CD4-positive, alpha-beta T cell treated with Interleukin-2 at 100 ng/mL for 4 hours (primary cell): ENCODE measurements around the gene OVOL3.
"Not testable (repeated sequence)": the region's sequence is repeated elsewhere in the genome, so short reads cannot be mapped to it uniquely, and the experiment has no call there.

Experiments
- DNase-seq: peaks from one replicate; pipeline ENCODE4 v3.0.0-alpha.2; 2020; ENCODE audit warnings: low spot score

The OVOL3 gene

GRCh38 chr19:36110487-36111199 is at the start of gene OVOL3:
Gene OVOL3 (plus strand): TSS chr19:36111143. CDS start chr19:36111203, 60 bp downstream.
- DNase-seq, result no peak

GRCh38 chr19:36061367-36061766 is 49.6 kb upstream of the OVOL3 start:
- DNase-seq, result no peak

DNA sequence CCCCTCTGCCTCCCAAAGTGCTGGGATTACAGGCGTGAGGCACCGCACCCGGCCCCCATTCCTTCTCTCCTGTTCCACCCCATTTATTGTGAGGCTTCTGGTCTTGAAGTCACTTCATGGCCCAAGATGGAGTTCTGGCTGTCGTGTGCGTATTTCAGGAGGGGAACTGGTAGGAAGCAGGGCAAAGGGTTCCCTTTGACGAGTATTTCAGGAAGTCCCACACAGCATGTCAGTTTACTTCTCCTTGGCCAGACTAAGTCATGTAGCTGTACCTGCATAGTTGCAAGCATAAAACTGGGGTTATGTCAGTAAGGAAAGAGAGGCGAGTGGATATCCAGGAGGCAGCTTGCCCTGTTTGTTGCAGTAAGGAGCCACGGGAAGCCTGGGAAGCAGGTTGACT is 46.1 kb upstream of the OVOL3 start:
- DNase-seq, result no peak

GRCh38 chr19:36067681-36068080 is 43.3 kb upstream of the OVOL3 start:
- no peak for DNase-seq

GRCh38 chr19:36068810-36069499 is 42.0 kb upstream of the OVOL3 start:
- DNase-seq, result not testable (repeated sequence)

GRCh38 chr19:36072081-36072480 is 38.9 kb upstream of the OVOL3 start:
- no peak for DNase-seq

- DNase-seq, result no peak
These were observed 37.6 kb upstream of the OVOL3 start for GRCh38 chr19:36073121-36073876.

- DNase-seq, result no peak
These were observed 31.5 kb upstream of the OVOL3 start for GRCh38 chr19:36079389-36079945.

DNA sequence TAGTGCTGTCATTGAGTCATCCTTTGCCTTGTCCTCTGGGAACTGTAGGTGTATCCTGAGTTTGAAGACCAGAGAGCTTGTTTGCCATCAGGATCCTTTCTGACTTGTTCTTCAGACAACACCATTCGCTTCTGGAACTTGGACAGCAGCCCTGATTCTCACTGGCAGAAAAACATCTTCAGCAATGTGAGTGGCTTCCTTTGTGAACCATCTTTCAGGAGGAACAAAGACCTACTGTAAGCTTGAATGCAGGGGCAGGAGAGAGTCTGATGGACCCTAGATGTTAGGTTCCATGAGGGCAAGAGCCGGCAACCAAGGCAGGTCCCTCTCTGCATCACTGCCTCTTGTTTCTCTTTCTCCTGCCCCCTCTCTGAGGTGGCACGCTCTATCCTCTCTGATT is 29.6 kb upstream of the OVOL3 start:
- no peak for DNase-seq

- DNase-seq, result no peak
These were observed 29.0 kb upstream of the OVOL3 start for GRCh38 chr19:36081894-36082293.

- DNase-seq, result no peak
These were observed 28.0 kb upstream of the OVOL3 start for GRCh38 chr19:36082916-36083315.

DNA sequence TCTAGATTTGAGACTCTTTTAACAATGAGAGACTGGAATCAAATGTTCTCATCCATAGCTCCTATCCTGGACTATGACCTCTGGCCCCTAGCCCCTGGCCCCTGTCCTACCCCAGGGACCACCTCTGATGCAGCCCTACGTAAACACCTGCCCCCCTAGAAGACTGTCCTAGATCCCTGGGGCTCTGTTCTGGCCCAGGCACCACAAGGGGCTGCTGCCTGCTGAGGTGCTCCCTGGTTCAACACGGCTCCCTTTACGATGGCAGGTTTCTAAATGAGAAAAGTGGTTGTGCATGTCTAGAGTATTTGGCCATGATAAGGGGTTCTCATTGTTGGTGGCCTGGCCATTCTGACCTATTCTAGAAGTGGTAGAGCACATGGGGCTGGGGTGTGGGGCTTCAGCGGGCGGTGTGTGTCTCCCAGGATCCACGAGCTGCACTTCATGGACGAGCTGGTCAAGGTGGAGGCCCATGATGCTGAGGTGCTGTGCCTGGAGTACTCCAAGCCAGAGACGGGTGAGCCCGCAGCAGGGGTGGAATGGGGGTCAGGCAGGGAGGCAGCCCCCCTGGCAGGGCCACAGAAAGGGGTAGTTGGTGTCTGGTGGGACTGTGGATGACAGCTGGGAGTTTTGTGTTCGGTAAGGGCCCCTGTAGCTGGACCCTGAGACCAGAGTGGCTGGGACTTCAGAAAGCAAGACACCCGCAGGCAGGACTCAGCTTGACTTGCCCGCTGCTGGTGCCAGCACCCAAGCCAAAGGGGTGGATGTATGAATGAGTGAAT is 26.5 kb upstream of the OVOL3 start:
- DNase-seq, result no peak

DNA sequence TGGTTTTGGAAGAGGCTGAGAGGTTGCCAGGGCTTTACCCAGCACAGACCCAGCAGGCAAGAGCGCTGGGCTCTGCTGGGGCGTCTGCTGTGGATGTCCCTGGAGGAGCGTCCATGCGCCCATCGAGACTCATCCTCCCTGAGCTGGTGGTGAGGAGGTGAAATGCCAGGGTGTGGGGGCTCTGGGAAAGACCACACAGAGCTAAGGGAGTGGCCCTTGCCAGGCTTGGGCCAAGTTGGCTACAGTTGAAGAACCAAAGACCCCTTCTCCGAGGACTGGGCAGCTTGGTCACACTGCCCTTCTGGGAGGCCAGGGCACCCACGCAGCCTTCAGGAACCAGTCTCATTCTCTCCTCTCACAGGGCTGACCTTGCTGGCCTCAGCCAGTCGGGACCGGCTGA is 24.6 kb upstream of the OVOL3 start:
- no peak for DNase-seq

GRCh38 chr19:36089847-36090246 is 21.1 kb upstream of the OVOL3 start:
- DNase-seq, result no peak

DNA sequence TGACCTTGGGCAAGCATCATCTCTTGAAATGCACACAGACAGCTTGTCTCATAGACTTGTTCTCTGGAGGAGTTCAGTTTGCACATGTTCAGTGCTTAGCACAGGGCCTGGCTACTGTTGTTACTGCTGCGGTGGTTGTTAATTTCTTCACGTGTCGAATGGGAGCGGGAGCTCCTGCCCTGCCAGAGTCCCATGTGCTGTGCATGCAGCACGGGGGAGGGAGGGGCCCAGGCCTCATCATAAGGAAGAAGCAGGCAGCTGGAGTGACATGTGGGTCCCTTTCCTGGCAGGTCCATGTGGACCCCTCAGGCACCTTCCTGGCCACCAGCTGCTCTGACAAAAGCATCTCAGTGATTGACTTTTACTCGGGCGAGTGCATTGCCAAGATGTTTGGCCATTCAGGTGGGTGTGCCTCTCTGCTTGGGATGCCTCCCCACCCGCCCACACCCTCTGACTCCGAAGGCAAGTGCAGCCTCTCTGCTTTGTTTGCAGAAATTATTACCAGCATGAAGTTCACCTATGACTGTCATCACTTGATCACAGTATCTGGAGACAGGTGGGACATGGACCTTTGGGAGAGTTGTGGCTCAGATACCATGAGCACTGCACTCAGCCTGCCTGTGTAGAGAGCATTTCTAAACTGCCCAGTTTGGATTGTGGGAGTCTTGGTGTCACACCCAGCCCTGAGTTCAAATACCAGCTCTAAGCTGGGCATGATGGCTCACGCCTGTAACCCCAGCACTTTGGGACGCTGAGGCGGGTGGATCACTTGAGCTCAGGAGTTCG is 19.8 kb upstream of the OVOL3 start:
- DNase-seq, result no peak

DNA sequence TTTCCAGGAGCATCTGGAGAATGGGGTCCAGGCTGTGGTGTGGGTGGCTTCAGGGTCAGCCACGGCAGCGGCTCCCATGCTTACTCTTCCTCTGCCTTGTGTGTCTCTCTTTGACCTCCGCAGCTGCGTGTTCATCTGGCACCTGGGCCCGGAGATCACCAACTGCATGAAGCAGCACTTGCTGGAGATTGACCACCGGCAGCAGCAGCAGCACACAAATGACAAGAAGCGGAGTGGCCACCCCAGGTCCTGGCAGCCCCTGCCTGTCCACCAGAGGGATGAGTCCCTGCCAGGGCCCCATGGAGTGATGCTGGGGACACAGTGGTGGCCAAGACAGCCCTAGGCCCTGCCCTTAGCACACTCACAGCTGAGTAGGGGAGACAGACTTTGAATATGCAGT is 18.4 kb upstream of the OVOL3 start:
- no peak for DNase-seq

GRCh38 chr19:36093146-36093662 is 17.7 kb upstream of the OVOL3 start:
- DNase-seq, result no peak

DNA sequence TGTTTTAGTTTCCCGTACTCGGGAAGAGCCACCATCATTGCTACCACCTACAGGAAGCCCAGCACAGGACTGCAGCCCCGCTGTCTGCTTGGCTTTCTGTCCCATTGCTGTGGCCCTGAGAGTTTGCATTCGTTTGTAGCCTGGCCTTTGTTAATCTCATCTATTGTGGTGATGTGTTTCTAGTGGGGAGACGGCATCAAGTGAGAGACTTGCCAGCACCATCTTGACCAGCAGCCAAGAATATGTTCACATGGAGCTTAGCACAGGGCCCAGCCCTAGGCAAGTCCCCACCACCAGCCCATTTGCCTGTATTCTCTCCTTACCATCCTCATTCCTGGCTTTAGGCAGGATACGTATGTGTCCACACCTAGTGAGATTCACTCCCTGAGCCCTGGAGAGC is 17.3 kb upstream of the OVOL3 start:
- no peak for DNase-seq

DNA sequence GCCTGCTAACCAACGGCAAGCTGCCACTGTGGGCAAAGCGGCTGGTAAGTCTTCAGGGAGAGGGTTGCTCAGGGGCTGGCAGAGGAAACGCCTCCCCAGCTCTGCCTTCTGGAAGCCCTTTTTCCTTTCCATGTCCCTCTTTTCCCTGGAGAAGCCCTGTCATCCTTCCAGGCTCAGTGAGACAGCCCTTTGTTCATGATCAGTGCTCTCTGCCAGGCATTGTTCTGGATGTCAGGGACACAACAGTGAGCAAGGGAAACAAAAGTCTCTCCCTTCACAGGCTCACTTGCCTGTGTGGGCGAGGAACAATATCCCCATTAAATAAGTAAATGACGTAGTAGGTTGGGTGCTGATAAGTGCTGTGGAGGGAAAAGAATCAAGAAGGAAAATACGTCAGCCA is 13.9 kb upstream of the OVOL3 start:
- DNase-seq, result no peak

DNA sequence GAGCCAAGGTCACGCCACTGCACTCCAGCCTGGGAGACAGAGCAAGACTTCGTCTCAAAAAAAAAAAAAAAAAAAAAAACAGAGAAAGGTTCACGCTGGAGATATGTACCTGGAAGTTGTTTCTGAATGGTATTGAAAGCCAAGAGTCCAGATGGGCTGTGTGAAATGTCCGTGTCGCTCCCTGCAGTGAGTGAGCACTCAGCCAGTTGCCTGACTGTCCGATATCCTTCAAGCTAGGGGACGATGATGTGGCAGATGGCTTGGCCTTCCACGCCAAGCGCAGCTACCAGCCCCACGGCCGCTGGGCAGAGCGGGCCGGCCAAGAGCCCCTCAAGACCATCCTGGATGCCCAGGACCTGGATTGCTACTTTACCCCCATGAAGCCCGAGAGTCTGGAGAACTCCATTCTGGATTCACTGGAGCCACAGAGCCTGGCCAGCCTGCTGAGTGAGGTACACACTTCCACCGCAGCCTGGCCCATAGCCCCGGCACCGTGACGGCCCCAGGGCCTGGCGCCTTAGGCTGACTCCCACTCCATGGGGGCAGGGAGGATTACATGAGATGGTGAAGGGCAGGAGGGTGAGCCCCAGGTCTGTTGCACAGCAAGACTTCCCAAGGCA is 11.7 kb upstream of the OVOL3 start:
- no peak for DNase-seq
